Mucosa of gallbladder (tissue), 1 donor: ENCODE data around the gene GALNT8. TPM values are rescaled to one million over a fixed set of nuclear protein-coding genes. Genes with fewer than 3 reads are reported as not detected.
"Not testable (repeated sequence)": the region's sequence is repeated elsewhere in the genome, so short reads cannot be mapped to it uniquely, and the experiment has no call there.

Source experiments
- DNase-seq: peaks from one replicate; pipeline ENCODE4 v3.0.0-alpha.2; 2020; ENCODE audit warnings: low spot score
- total RNA-seq: library from RNA; stranded (reverse); gene quantifications from one replicate; pipeline ENCODE4 v1.2.1, GENCODE V29; 2021
- donor health status: DM: no; HTN: no; CAD: no.

Gene GALNT8
- total RNA-seq, 1 donor from 2014 or later, result 0.43 TPM

GRCh38 chr12:4744709-4745108, 24.5 kb downstream of the GALNT8 start:
- DNase-seq, result no peak

GRCh38 chr12:4745249-4745648, 25.0 kb downstream of the GALNT8 start:
- no peak for DNase-seq

- DNase-seq, result not testable (repeated sequence)
These were observed 31.5 kb downstream of the GALNT8 start for GRCh38 chr12:4751654-4752053.

- DNase-seq, result no peak
These were observed 42.6 kb downstream of the GALNT8 start for GRCh38 chr12:4762773-4763172.

- no peak for DNase-seq
These were observed 43.3 kb downstream of the GALNT8 start for GRCh38 chr12:4763549-4763948.

- no peak for DNase-seq
These were observed 46.2 kb downstream of the GALNT8 start for GRCh38 chr12:4766445-4766844.

- DNase-seq, result no peak
These were observed 47.0 kb downstream of the GALNT8 start for GRCh38 chr12:4767186-4767585.

- no peak for DNase-seq
These were observed 48.1 kb downstream of the GALNT8 start for GRCh38 chr12:4768341-4768740.

- DNase-seq, result no peak
These were observed 48.9 kb downstream of the GALNT8 start for GRCh38 chr12:4769073-4769472.

- DNase-seq, result no peak
These were observed 51.2 kb downstream of the GALNT8 start for GRCh38 chr12:4771172-4771959.

GRCh38 chr12:4771960-4772566, 51.9 kb downstream of the GALNT8 start:
- DNase-seq, result no peak

- no peak for DNase-seq
These were observed 55.7 kb downstream of the GALNT8 start for GRCh38 chr12:4775936-4776335.

GRCh38 chr12:4779749-4780148, 59.5 kb downstream of the GALNT8 start:
- no peak for DNase-seq

- DNase-seq, result no peak
These were observed 60.7 kb downstream of the GALNT8 start for GRCh38 chr12:4780641-4781611.

GRCh38 chr12:4784404-4785054, 64.3 kb downstream of the GALNT8 start:
- no peak for DNase-seq

- DNase-seq, result no peak
These were observed 66.6 kb downstream of the GALNT8 start for GRCh38 chr12:4786795-4787194.

GRCh38 chr12:4787965-4788364, 67.8 kb downstream of the GALNT8 start:
- DNase-seq, result no peak

- DNase-seq, result no peak
These were observed 69.6 kb downstream of the GALNT8 start for GRCh38 chr12:4789776-4790175.

GRCh38 chr12:4791497-4791896, 71.3 kb downstream of the GALNT8 start:
- DNase-seq, result no peak

GRCh38 chr12:4794491-4794890, 74.3 kb downstream of the GALNT8 start:
- DNase-seq, result no peak

GRCh38 chr12:4796216-4796615, 76.0 kb downstream of the GALNT8 start:
- no peak for DNase-seq
